AML-193 (cell line): ENCODE results near the gene TAF10.
A peak's percentile ranks its signal among the peaks of the same experiment; 100 is the strongest.

Source experiments
- DNase-seq, 2 experiments: peaks; one replicate each; lab custom pipeline; 2025; lab: John Stamatoyannopoulos, UW

TAF10 gene

GRCh38 chr11:6608726-6609501 is 3.1 kb downstream of the TAF10 start:
- no peak for DNase-seq

GRCh38 chr11:6608011-6608410 is 4.0 kb downstream of the TAF10 start:
- DNase-seq, result no peak

GRCh38 chr11:6607190-6607795 is 4.7 kb downstream of the TAF10 start:
- no peak for DNase-seq

GRCh38 chr11:6606471-6607189 is 5.4 kb downstream of the TAF10 start:
- peak; percentile 55 to 70 for DNase-seq

- peak in 1 of 2 experiments; percentile 8 for DNase-seq
Observed at GRCh38 chr11:6604790-6605189, 7.2 kb downstream of the TAF10 start.

- peak; percentile 40 to 58 for DNase-seq
Observed at GRCh38 chr11:6604081-6604626, 7.9 kb downstream of the TAF10 start.

- peak; percentile 74 for DNase-seq
Observed at GRCh38 chr11:6603287-6604080, 8.5 kb downstream of the TAF10 start, which contains the start of the genes ILK and RRP8. TSS of gene ILK (plus strand) at chr11:6603774. CDS start at chr11:6604272, 498 bp downstream. TSS of gene RRP8 (minus strand) at chr11:6603616. CDS start at chr11:6603502, 114 bp downstream.

GRCh38 chr11:6602096-6602940 is 9.7 kb downstream of the TAF10 start:
- DNase-seq, result no peak

- DNase-seq, result no peak
Observed at GRCh38 chr11:6601041-6601461, 11.0 kb downstream of the TAF10 start.

GRCh38 chr11:6599881-6600390 is 12.1 kb downstream of the TAF10 start:
- DNase-seq, result no peak

- DNase-seq, result no peak
Observed at GRCh38 chr11:6599449-6599848, 12.6 kb downstream of the TAF10 start.

GRCh38 chr11:6598555-6598954 is 13.5 kb downstream of the TAF10 start:
- no peak for DNase-seq

- no peak for DNase-seq
Observed at GRCh38 chr11:6596239-6596877, 15.7 kb downstream of the TAF10 start.

GRCh38 chr11:6594142-6594768 is 17.8 kb downstream of the TAF10 start:
- no peak for DNase-seq

- DNase-seq, result no peak
Observed at GRCh38 chr11:6588018-6588417, 24.0 kb downstream of the TAF10 start.

- no peak for DNase-seq
Observed at GRCh38 chr11:6587360-6587953, 24.6 kb downstream of the TAF10 start.

- no peak for DNase-seq
Observed at GRCh38 chr11:6586434-6587359, 25.3 kb downstream of the TAF10 start.

GRCh38 chr11:6584528-6584927 is 27.5 kb downstream of the TAF10 start:
- DNase-seq, result no peak
